ENCODE data around the gene LARGE1. TPM values are rescaled to one million over a fixed set of nuclear protein-coding genes. Genes with fewer than 3 reads are reported as not detected.

LARGE1 gene
- total and polyA plus RNA-seq, 2 experiments from 2014 or later: 1.5 to 12.8 TPM

DNA sequence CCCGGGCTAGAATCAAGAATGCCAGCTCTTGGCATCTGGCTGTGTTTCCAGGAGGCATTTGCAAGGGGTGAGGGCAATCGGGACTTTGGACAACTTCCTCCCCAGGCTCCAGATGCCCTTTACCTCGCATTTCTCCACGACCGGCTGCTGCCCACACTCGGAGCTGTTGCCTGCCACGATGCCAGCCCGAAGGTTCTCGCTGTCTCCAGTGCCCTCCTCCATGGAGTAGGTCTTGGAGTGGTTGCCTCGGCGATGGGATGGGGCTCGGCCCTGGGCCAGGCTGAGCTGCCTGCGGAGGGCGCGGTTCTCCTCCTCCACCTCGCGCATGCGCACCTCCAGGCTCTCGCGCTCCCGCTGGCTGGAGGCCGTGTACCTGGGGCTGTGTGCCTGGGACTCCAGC, 270.0 kb downstream of the LARGE1 start:
- TF ChIP-seq EZH2phosphoT487 (IDR thresholded peaks at IDR 0.05; ENCODE audit: insufficient read depth, low read depth): no peak
- no peak for TF ChIP-seq EZH2 (IDR thresholded peaks at IDR 0.05; ENCODE audit: insufficient read depth, poor library complexity, severe bottlenecking)
- Histone ChIP-seq H3K79me2 (ENCODE audit: insufficient read depth) (no peaks in the 10 kb centered on the region), H3F3A (ENCODE audit: insufficient read depth) (0 out of 2 replicates have a peak, but pooled peaks cover 5% of the 10 kb centered on the region)

DNA sequence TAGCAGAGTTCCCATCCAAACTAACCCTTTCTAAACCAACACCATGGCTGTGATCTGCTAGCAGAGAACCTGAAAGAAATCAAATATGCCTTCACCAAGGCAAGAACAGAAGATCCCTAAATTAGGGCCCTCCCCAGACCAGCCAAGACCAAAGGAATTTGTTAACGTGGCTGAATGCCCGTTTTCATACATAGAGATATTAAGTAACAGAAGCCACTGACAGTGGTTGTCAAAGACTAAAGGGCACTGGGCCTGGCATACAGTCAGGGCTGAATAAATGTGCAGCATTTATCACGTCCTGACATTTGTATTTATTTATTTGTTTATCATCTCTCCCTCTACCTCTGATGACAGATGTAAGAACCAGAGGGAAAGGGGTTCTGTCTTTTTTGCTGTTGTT, 271.8 kb downstream of the LARGE1 start:
- H4K20me1 ChIP-seq (ENCODE audit: insufficient read depth): no peaks in the 10 kb centered on the region
- DNase-seq: no peak
- H3K9me3 ChIP-seq (ENCODE audit: low read depth): no peaks in the 10 kb centered on the region
- H3K4me3 ChIP-seq: no peak overlapping the region
- H2AFZ ChIP-seq: no peak overlapping the region
- in situ Hi-C loops (cut with MboI): no loop called here
- H3K79me2 ChIP-seq (ENCODE audit: insufficient read depth): no peaks in the 10 kb centered on the region
- H3K9ac ChIP-seq: no peak overlapping the region
- 34 to 36% methylated on average over 3 of the region's 3 CpGs for WGBS, 2 experiments (ENCODE audit: low coverage in 1 of 2, low lambda C conversion rate in 2 of 2, missing lambda C conversion rate in 2 of 2)
- no peak overlapping the region for H3K27ac ChIP-seq
- H3K9me2 ChIP-seq (ENCODE audit: insufficient read depth): no peaks in the 10 kb centered on the region
- H3K4me2 ChIP-seq (ENCODE audit: unreplicated experiment): no peak overlapping the region
- H3F3A ChIP-seq (ENCODE audit: insufficient read depth): 0 out of 2 replicates have a peak, but pooled peaks cover 5% of the 10 kb centered on the region
- no peaks in the 10 kb centered on the region for H3K36me3 ChIP-seq (ENCODE audit: low read depth)
- H3K4me1 ChIP-seq (ENCODE audit: insufficient read depth): no peaks in the 10 kb centered on the region
- no peaks in the 10 kb centered on the region for H3K27me3 ChIP-seq (replicated peaks; ENCODE audit: insufficient read depth)
- TF ChIP-seq EZH2phosphoT487 (IDR thresholded peaks at IDR 0.05; ENCODE audit: insufficient read depth, low read depth) (no peak), EZH2 (IDR thresholded peaks at IDR 0.05; ENCODE audit: insufficient read depth, poor library complexity, severe bottlenecking) (no peak)

More for the DNA sequence above, 270.0 kb downstream of the LARGE1 start:
- Histone ChIP-seq H3K4me2 (ENCODE audit: unreplicated experiment) (peak overlapping the region; percentile 54), H3K9ac (no peak overlapping the region), H3K9me2 (ENCODE audit: insufficient read depth) (no peaks in the 10 kb centered on the region), H3K27me3 (replicated peaks; ENCODE audit: insufficient read depth) (no peaks in the 10 kb centered on the region), H3K4me1 (ENCODE audit: insufficient read depth) (no peaks in the 10 kb centered on the region), H3K4me3 (peak overlapping the region; percentile 65), H2AFZ (peak overlapping the region; percentile 66), H3K36me3 (ENCODE audit: low read depth) (no peaks in the 10 kb centered on the region), H4K20me1 (ENCODE audit: insufficient read depth) (no peaks in the 10 kb centered on the region), H3K9me3 (ENCODE audit: low read depth) (no peaks in the 10 kb centered on the region), H3K27ac (no peak overlapping the region)
- WGBS, 2 experiments (ENCODE audit: low coverage in 1 of 2, low lambda C conversion rate in 2 of 2, missing lambda C conversion rate in 2 of 2): 56 to 73% methylated on average over 18 to 22 of the region's 22 CpGs
- DNase-seq: peak; percentile 44
- in situ Hi-C loops (cut with MboI): no loop called here

DNA sequence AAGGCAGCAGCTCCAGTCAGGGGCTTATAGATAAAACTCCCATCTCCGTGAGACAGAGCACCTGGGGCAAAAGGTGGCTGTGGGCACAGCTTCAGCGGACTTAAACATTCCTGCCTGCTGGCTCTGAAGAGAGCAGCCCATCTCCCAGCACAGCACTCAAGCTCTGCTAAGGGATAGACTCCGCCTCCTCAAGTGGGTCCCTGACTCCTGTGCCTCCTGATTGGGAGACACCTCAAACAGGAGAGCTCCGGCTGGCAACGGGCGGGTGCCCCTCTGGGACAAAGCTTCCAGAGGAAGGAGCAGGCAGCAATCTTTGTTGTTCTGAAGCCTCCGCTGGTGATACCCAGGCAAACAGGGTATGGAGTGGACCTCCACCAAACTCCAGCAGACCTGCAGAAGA, 279.4 kb downstream of the LARGE1 start:
- H3K79me2 ChIP-seq (ENCODE audit: insufficient read depth): no peaks in the 10 kb centered on the region
- no peak overlapping the region for H3K4me2 ChIP-seq (ENCODE audit: unreplicated experiment)
- no peaks in the 10 kb centered on the region for H3K36me3 ChIP-seq (ENCODE audit: low read depth)
- H3K4me1 ChIP-seq (ENCODE audit: insufficient read depth): no peaks in the 10 kb centered on the region
- no peak overlapping the region for H3K27ac ChIP-seq
- no peak overlapping the region for H3K9ac ChIP-seq
- H3K4me3 ChIP-seq: no peak overlapping the region
- 91 to 94% methylated on average over 7 of the region's 7 CpGs for WGBS, 2 experiments (ENCODE audit: low coverage in 1 of 2, low lambda C conversion rate in 2 of 2, missing lambda C conversion rate in 2 of 2)
- H2AFZ ChIP-seq: no peak overlapping the region
- H3F3A ChIP-seq (ENCODE audit: insufficient read depth): no peaks in the 10 kb centered on the region
- H3K9me2 ChIP-seq (ENCODE audit: insufficient read depth): no peaks in the 10 kb centered on the region
- DNase-seq: no peak
- H4K20me1 ChIP-seq (ENCODE audit: insufficient read depth): no peaks in the 10 kb centered on the region
- H3K9me3 ChIP-seq (ENCODE audit: low read depth): no peaks in the 10 kb centered on the region
- no peak for TF ChIP-seq EZH2phosphoT487 (IDR thresholded peaks at IDR 0.05; ENCODE audit: insufficient read depth, low read depth)
- TF ChIP-seq EZH2 (IDR thresholded peaks at IDR 0.05; ENCODE audit: insufficient read depth, poor library complexity, severe bottlenecking): no peak
- in situ Hi-C loops (cut with MboI): no loop called here
- no peaks in the 10 kb centered on the region for H3K27me3 ChIP-seq (replicated peaks; ENCODE audit: insufficient read depth)

DNA sequence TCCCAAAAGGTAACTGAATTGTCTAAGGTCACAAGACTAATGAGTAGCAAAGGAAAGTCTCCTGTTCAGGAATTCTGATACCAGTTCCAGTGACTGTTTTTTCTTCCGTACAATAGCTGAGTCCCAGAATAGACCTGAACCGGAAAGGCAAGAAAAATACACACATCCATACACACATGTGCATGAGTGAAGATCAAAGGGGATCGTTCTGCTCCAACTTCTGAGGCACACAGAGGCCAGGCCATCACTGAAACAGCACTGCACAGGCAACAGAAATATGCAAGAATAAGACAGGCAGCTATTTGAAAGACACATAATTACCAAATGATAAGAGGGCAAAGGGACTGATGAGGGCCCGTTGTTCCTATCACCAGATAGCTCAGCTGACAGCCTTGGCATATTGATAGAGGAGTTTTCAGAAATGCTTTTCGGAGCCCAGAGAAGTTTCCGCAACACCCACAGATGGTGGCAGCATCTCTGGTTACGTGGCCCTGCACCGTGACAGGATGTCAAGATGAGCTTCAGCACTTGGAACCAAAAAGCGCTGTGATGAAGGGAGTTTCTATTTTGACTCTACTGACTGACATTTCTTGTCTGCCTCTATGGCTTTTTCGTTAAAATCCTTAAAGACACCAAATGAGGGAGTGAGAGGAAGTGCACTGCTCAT, 280.6 kb downstream of the LARGE1 start:
- no peak overlapping the region for H3K4me3 ChIP-seq
- no peak overlapping the region for H2AFZ ChIP-seq
- TF ChIP-seq EZH2 (IDR thresholded peaks at IDR 0.05; ENCODE audit: insufficient read depth, poor library complexity, severe bottlenecking) (no peak), EZH2phosphoT487 (IDR thresholded peaks at IDR 0.05; ENCODE audit: insufficient read depth, low read depth) (no peak)
- H3K4me2 ChIP-seq (ENCODE audit: unreplicated experiment): no peak overlapping the region
- H4K20me1 ChIP-seq (ENCODE audit: insufficient read depth): no peaks in the 10 kb centered on the region
- H3K27ac ChIP-seq: no peak overlapping the region
- no peak overlapping the region for H3K9ac ChIP-seq
- H3K79me2 ChIP-seq (ENCODE audit: insufficient read depth): no peaks in the 10 kb centered on the region
- WGBS, 2 experiments (ENCODE audit: low coverage in 1 of 2, low lambda C conversion rate in 2 of 2, missing lambda C conversion rate in 2 of 2): 83% methylated on average over 10 of the region's 10 CpGs
- no peaks in the 10 kb centered on the region for H3K27me3 ChIP-seq (replicated peaks; ENCODE audit: insufficient read depth)
- no peaks in the 10 kb centered on the region for H3K4me1 ChIP-seq (ENCODE audit: insufficient read depth)
- H3K9me3 ChIP-seq (ENCODE audit: low read depth): no peaks in the 10 kb centered on the region
- no peak for DNase-seq
- H3K36me3 ChIP-seq (ENCODE audit: low read depth): no peaks in the 10 kb centered on the region
- in situ Hi-C loops (cut with MboI): no loop called here
- H3K9me2 ChIP-seq (ENCODE audit: insufficient read depth): no peaks in the 10 kb centered on the region
- no peaks in the 10 kb centered on the region for H3F3A ChIP-seq (ENCODE audit: insufficient read depth)

All from GM23248 (cell line).